ENCODE data around the gene SNX5.

SNX5 gene

GRCh38 chr20:17896771-17897369 is 71.7 kb downstream of the SNX5 start:
- Histone ChIP-seq H3K79me2 (ENCODE audit: control insufficient read depth, insufficient read depth, low read length, unreplicated experiment) (no peaks in the 10 kb centered on the region), H3K4me3 (ENCODE audit: low read depth, low read length) (no peak overlapping the region), H3K27me3 (ENCODE audit: insufficient read depth, low read length) (no peaks in the 10 kb centered on the region), H3K27ac (ENCODE audit: low read depth, low read length) (peak overlapping the region; percentile 50; the same call in 1 of the 2 replicates), H2AFZ (ENCODE audit: low read length, unreplicated experiment) (peak overlapping the region; percentile 71), H3K4me1 (ENCODE audit: control insufficient read depth, insufficient read depth, low read length, unreplicated experiment) (peaks cover 17% of the 10 kb centered on the region), H3K36me3 (ENCODE audit: insufficient read depth, low read length) (no peaks in the 10 kb centered on the region)

DNA sequence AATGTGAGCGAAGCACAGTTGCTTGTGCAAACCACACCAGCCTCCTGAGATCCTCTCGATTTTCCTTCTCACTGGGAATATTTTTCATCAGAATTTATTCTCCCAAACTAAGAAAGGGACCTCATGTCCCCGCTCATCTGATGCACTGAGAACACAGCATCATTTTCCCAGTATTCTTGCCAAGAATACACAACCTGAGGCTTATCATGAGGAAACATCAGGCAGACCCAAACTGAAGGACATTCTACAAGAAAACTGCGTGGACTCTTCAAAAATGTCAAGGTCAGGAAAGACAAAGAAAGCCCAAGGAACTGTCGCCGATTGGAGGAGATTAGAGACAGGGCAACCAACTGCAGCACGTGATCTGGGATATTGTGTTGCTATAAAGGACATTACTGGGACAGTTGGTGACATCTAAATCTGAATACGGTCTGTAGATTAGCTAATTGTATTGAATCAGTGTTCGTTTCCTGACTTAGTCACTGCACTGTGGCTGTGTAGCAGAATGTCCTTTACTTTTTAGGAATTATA is 72.3 kb downstream of the SNX5 start:
- Histone ChIP-seq H3K36me3 (ENCODE audit: insufficient read depth, low read length) (no peaks in the 10 kb centered on the region), H3K4me3 (ENCODE audit: low read depth, low read length) (peak overlapping the region; percentile 75), H3K27ac (ENCODE audit: low read depth, low read length) (peak overlapping the region; percentile 50), H3K4me1 (ENCODE audit: control insufficient read depth, insufficient read depth, low read length, unreplicated experiment) (peaks cover 17% of the 10 kb centered on the region), H3K27me3 (ENCODE audit: insufficient read depth, low read length) (no peaks in the 10 kb centered on the region), H2AFZ (ENCODE audit: low read length, unreplicated experiment) (peak overlapping the region; percentile 71), H3K79me2 (ENCODE audit: control insufficient read depth, insufficient read depth, low read length, unreplicated experiment) (no peaks in the 10 kb centered on the region)

DNA sequence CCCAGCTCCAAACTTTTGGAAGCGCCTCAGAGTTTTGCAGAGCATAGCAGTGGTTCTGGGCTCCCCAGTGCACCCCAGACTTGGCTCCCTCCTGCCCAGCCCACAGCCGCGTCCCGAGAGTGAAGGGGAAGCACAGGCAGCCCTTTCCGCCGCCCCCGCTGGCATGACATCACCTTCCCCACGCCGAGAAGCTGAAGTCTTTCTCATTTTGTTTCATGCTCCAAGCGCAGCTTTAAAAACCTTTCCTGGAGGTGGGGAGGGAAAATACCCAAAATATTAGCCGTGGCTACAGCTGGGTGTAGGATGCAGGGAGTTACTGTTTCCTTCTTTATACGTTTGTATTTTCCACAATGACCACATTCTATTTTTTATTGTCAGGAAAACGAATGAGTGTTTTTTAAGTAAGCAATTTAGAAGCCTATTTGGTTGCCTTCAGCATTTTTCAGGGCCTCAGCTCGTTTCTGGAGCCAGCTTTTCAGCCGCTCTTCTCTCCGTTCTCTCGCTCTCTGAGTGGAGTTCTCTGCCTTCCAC is 72.9 kb downstream of the SNX5 start:
- Histone ChIP-seq H3K4me3 (ENCODE audit: low read depth, low read length) (peak overlapping the region; percentile 75), H3K4me1 (ENCODE audit: control insufficient read depth, insufficient read depth, low read length, unreplicated experiment) (peaks cover 17% of the 10 kb centered on the region), H2AFZ (ENCODE audit: low read length, unreplicated experiment) (peak overlapping the region; percentile 71)

GRCh38 chr20:17893445-17893844 is 75.1 kb downstream of the SNX5 start:
- Histone ChIP-seq H2AFZ (ENCODE audit: low read length, unreplicated experiment) (no peak overlapping the region), H3K27me3 (ENCODE audit: insufficient read depth, low read length) (no peaks in the 10 kb centered on the region), H3K36me3 (ENCODE audit: insufficient read depth, low read length) (no peaks in the 10 kb centered on the region), H3K4me1 (ENCODE audit: control insufficient read depth, insufficient read depth, low read length, unreplicated experiment) (peaks cover 17% of the 10 kb centered on the region), H3K4me3 (ENCODE audit: low read depth, low read length) (no peak overlapping the region), H3K79me2 (ENCODE audit: control insufficient read depth, insufficient read depth, low read length, unreplicated experiment) (no peaks in the 10 kb centered on the region), H3K27ac (ENCODE audit: low read depth, low read length) (no peak overlapping the region)

More for the DNA sequence above, 72.9 kb downstream of the SNX5 start:
- H3K27ac ChIP-seq (ENCODE audit: low read depth, low read length): peak overlapping the region; percentile 50
- no peaks in the 10 kb centered on the region for H3K79me2 ChIP-seq (ENCODE audit: control insufficient read depth, insufficient read depth, low read length, unreplicated experiment)
- H3K36me3 ChIP-seq (ENCODE audit: insufficient read depth, low read length): no peaks in the 10 kb centered on the region
- H3K27me3 ChIP-seq (ENCODE audit: insufficient read depth, low read length): no peaks in the 10 kb centered on the region

- no peaks in the 10 kb centered on the region for H3K36me3 ChIP-seq (ENCODE audit: insufficient read depth, low read length)
- peaks cover 17% of the 10 kb centered on the region for H3K4me1 ChIP-seq (ENCODE audit: control insufficient read depth, insufficient read depth, low read length, unreplicated experiment)
- no peak overlapping the region for H3K4me3 ChIP-seq (ENCODE audit: low read depth, low read length)
- no peaks in the 10 kb centered on the region for H3K27me3 ChIP-seq (ENCODE audit: insufficient read depth, low read length)
- no peaks in the 10 kb centered on the region for H3K79me2 ChIP-seq (ENCODE audit: control insufficient read depth, insufficient read depth, low read length, unreplicated experiment)
- H3K27ac ChIP-seq (ENCODE audit: low read depth, low read length): no peak overlapping the region
- no peak overlapping the region for H2AFZ ChIP-seq (ENCODE audit: low read length, unreplicated experiment)
Observed at GRCh38 chr20:17892189-17892938, 76.2 kb downstream of the SNX5 start.
